Body of pancreas (tissue), 4 donors: ENCODE measurements around the gene MRGPRG.

ENCODE experiments used
- CTCF ChIP-seq, 7 experiments: fragments of 450-650 bp in 4 of 7; fragments of 200-600 bp in 3 of 7; sonication (generic) in 3 of 7; IDR thresholded peaks; one replicate each; pipeline ENCODE4 v1.5.1; 2016 to 2019; ENCODE audit warnings: antibody characterized with exemption in 7 of 7
- POLR2A ChIP-seq, 3 donors: fragments of 450-650 bp; IDR thresholded peaks; one replicate each; pipeline ENCODE4 v1.6.1; 2016; ENCODE audit warnings: antibody characterized with exemption in 3 of 3, mild to moderate bottlenecking in 2 of 3

- no peak for TF ChIP-seq CTCF (IDR thresholded peaks at IDR 0.05)
- no peak for TF ChIP-seq POLR2A (IDR thresholded peaks at IDR 0.05)
Measured at GRCh38 chr11:3199537-3200295, 18.9 kb downstream of the MRGPRG start.
